Fibroblast of peridontal ligament (primary cell): Measurements from ENCODE around the gene TPPP.
A peak's percentile ranks its signal among the peaks of the same experiment; 100 is the strongest.

ENCODE experiments used
- DNase-seq: peaks from one replicate; pipeline ENCODE4 v3.0.0-alpha.2; 2010; ENCODE audit errors: extremely low read depth

Gene TPPP

DNA sequence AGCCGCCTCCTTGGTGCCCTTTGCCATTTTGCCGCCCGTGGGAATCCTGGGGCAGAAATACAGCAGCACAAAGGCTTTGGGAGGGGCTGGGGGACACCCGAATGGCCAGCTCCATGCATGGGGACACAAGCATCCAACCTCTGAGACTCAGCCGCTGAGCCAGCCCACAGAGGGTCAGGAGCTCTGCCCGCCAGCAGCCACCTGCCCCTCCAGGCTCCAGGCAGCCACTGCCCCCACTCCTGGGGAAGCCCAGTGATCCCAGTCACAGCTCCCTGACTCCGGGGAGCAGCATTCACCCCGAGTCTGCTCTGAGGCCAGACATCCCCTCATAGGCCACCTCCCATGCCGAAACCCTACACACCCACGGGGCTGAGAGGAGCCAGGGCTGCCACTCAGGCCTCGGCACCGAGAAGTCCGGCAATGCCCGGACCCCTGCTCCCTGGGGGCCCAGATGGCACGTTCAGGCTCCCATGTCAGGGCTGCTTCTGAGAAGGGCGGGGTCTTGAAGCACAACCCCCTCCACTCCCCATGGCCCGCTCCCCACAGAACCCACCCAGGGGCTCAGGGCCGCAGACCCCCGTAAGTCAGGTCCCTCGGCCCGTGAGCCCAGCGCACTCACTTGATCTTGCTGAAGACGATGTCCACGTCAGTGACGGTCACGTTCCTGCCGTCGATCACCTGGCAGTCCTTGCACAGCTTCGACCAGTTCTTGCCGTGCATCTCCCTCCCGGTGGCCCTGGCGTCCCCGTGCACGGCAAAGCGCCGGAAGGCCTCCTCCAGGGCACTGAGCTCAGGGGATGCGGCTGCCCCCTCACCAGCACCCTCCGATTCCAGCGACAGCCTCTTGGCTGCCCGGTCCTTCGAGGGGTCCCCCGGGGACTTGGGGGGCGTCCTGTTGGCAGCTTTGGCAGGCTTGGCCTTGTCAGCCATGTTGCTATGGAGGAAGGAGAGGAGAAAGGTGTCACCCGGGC lies 15.7 kb downstream of the TPPP start:
- DNase-seq, result no peak

DNA sequence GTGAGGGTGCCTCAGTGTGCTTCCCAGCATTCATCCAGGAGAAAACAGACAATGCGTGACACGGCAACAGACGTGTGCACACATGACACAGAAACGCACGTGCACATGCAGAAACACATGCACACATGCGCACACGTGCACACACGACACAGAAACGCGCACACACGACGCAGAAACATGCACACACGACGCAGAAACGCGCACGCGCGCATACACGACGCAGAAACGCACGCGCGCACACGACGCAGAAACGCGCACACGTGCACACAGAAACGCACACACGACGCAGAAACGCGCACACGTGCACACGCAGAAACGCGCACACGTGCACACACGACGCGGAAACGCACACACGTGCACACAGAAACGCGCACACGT lies 16.5 kb downstream of the TPPP start:
- DNase-seq, result no peak

DNA sequence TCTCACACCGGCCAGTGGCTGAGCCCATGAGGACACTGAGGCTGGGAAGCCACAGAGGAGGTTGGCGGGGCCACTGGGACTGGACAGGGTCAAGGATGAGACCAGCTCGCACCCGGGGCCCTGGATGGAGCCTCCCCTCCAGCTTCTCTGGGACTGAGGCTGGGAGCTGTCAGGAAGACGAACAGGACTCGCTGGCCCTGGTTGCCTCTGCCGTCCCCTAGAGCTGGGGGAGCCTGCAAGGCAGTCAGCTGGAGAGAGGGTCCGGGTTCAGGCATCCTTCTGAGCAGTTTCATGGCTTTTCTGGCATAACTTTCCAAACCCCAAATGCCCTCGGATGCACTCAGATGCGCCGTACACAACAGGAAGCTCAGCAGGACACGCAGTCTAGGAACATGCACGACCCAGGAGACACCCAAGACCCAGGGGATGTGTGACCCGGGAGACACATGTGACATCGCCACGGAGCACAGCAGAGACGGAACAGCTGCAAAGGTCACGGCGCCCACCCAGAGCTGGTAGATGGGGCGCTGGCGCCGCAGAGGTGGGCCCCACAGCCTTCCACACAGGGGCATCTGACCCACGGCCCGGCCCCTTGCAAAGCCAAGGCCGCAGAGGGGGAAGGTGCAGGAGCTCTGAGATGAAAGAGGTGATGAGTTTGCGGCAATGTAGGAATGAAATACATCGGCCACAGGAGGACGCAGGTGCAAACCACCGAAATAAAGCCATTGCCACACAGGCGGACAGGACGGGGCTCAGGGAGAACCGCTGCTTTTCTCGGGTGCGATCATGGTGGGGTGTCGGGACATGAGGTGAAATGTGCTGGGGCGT lies 17.1 kb downstream of the TPPP start:
- no peak for DNase-seq

DNA sequence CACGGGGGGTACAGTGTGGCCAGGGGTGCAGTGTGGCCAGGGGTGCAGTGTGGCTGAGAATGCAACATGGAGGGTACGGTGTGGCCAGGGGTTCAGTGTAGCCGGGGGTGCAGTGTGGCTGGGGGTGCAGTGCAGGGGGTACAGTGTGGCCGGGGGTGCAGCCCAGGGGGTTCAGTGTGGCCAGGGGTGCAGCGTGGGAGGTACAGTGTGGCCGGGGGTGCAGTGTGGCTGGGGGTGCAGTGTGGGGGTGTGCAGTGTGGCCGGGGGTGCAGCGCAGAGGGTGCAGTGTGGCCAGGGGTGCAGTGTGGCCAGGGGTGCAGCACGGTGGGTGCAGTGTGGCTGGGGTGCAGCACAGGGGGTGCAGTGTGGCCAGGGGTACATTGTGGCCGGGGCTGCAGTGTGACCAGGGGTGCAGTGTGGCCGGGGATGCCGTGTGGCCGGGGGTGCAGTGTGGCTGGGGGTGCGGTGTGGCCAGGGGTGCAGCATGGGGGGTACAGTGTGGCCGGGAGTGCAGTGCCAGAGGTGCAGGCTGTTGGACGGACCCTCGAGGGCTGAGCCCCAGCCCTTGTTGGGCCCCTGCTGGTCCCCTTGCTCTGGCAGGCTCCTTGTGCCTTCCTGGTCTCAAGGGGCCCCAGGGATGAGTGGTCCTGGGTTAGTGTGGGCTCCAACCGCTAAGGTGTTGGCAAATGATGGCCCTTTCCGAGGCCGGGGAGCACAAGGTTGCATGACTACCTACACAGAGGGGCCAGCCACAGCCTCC lies 17.9 kb downstream of the TPPP start:
- no peak for DNase-seq

DNA sequence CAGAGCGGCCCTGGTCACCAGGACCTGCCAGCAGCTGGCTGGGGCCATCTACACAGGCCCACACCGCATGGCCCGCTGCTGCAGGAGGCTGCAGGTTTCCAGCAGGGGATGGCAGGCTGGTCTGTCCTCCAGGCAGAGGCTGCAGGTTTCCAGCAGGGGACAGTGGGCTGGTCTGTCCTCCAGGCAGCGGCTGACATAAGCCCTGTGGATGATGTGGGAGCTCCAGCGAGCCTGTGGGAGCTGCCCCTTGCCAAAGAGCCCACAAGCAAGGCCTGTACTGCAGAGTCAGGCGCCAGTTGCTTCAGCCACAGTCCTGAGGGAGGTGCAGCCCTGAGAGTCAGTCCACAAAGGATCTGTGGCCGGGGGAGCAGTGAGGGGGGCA lies 18.5 kb downstream of the TPPP start:
- no peak for DNase-seq

DNA sequence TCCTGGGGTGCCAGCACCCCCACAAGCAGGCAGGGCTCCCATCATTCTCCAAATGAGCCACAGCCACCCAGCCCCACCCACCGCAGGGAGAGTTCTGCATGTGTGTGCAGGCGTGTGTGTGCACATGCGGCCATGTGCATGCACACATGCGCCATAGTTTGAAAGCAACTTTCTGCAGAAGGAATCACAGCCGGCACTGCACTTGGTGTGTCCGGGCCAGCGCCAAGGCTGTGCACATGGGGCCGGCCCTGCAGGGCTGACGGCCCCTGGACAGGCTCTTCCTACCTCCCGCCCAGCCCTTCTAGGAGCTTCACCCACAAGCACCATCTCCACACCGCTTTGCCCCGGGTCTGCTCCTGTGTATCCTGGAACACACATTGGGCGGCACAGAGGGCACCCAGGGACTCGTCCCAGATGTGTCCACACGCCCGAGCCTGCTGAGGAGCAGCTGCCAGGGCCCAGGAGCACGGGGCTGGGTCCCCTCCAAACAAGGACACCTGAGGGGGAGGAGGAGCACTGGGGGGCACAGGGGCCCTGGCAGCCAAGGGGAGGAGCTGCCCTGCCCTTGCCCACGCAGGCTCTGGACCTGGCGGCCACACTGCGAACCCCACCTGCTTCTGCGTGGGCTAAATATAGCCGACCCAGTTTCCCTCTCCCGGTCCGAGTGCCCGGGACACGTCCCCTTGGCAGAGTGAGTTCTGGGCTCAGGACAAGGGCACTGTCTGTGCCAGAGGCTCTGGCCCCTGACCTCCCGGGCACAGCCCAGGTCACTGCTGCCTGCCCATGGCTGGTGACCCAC lies 19.1 kb downstream of the TPPP start:
- no peak for DNase-seq

DNA sequence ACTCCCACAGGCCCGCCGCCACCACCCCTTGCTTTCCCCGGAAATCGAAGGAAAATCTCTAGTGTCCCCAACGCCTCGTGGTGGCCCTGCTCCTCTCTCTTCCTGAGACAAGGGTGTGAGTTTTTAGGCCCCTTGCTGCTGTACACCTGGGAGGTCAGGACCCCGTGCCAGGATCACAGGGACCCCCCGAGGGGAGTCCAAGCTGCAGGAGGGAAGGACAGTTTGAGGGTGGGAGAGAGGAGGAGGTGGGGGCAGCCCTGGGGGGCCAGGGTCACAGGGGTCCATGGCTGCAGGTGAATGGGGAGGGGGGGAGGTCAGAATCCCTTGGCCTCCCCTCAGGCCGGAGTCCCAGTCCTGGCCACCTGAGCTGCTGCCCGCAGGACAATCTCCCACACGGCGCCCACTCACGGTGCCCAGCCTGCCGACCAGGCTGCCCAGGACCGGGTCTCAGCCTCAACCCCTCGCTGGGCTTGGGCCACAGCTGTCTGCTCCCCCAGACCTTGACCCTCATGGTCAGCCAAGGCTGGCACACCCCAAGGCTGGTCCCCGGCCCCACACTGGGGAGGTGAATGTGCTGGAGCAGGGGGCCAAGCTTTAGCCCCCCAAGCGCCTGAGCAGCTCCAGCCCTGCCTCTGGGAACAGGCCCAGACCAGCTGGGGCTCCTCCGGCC lies 19.9 kb downstream of the TPPP start:
- DNase-seq, result no peak

DNA sequence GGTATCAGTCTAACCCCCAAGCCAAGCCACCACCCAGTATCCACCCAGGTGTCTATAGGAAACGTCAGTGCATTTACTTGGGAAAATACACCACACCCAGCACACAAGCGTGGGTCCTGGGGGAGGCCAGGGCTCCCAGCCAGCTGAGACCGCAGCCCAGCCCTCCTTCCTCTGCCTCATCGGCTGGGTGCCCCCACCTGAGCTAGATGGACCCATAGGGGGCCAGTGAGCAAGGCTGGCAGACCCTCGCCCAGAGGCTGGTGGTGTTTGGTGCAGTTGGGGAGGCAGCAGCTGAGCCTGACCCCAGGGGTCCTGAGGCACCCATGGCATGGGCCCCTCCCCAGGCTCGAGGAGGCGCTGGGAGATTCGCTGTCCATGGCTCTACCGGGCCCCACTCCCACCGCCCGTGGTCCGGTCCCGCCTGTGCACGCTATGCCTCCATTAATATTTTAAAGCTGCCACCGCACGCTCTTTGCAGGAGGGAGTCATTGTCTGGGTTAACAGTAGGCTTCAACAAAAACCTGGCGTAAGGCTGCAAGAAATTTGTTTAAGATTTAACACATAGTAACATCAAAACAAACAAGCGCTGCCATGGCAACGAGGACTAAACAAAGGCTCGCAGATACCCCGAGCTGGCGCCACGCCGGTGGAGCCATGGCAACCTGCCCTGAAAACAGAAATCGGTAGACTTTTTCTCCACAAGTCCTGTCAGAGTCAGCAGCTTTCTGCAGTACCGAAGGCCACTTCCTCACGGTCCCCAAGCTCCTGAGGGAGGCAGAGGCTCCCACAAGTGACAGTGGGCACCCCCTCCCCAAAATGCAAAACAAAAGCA lies 20.6 kb downstream of the TPPP start:
- peak; percentile 76 for DNase-seq

DNA sequence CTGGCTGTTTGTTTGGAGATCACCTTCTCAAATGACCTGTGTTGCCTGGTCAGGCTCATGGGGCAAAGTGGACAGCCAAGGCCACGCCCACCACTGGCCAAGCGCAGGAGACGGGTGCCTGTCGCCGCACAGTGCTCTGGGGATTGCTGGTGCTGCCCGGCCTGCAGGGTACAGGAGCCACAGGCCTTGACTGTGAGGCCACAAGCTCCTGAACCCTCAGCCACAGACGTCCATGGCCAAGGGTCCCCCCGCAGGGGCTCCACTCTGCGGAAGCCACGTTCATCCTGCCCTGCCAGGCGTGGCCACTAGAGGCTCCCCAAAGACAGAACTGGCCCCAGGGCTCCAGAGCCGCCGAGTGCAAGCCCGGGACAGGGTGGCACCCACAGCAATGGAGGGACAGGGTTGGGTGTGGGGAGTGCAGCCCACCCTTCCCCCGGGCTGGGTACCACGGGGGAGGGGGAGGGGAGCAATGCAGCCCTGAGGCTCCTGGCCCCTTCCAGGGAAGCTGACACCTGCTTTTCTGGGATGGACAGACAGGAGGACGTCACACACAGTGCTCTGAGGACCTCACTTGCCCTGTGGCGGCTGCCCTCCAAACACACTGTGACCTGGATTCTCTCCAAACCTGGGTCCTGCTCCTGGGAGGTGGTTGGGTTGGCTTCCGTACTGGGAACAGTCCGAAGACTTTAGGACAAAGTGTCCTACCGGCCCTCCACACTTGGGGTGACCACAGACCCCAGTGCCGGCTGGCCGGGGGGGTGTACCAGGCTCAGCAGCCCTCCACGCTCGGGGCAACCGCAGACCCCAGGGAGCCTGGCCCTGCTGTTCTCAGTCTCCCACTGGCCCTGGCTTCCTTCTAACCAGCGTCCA lies 21.5 kb downstream of the TPPP start:
- DNase-seq, result peak; percentile 35

DNA sequence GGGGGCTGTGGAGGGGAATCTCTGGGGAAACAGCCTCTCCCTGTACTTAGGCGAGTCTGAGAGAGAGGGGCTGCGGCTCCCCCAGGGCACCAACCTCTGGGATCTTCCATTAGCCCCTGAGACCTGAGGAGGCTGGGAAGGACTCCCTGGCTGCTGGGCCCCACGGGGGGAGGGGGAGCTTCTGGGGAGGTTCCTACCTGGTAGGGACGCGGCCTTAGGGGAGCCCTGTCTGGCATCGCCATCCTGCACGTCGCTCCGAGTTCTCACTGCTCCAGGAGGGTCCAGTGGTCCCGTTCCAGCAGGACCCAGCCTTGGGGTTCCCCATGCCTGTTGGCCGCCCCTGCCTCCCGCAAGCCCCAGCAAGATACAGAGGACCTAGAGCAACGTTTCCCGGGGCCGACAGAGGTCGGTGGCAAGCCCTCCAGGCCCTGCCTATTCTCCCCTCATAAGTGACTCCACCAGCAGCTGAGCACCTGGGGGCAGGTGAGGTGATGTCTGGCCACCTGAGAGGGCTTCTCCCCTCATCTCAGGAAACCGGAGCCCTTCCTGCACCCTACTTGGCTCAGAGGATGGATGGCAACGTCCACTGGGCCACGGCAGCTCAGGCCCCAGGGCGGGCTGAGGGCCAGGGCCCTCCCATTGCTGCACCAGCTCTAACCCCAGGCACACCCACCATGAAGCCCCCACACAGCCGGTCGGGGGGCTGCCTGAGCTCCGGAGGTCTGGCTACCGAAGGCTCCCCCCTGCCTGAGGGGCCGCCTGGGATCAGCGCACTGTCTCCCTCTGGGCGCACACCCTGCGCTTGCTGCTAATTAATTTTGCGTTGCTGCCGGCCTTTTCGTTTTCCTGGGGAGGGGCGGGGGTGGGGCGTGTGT lies 22.5 kb downstream of the TPPP start:
- DNase-seq, result no peak

DNA sequence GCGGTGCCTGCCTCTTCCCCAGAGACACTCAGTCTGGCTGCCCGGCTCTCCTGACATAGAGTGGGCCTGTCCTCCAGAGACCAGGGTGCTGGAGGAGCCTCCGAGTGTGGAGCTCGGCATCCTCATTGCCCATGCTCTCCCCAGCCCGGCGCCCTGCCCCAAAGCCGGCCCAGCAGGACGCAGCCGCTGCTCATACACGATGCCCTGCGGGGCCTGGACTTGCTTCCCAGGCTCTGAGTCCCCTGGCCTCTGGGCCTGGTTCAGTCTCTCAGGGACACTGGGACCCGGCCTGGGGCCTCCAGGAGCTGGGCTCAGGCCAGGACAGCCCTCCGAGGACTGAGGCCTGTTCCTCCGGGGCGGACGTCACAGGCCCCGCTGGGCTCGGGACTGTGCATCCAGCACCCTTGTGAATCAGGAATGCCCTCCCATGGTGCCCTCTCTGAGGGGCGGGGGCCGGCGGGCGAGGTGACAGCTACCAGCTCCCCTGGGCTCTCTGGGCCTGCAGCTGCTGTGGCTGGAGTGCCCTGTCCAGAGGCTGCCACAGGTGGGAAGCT lies 23.2 kb downstream of the TPPP start:
- no peak for DNase-seq

DNA sequence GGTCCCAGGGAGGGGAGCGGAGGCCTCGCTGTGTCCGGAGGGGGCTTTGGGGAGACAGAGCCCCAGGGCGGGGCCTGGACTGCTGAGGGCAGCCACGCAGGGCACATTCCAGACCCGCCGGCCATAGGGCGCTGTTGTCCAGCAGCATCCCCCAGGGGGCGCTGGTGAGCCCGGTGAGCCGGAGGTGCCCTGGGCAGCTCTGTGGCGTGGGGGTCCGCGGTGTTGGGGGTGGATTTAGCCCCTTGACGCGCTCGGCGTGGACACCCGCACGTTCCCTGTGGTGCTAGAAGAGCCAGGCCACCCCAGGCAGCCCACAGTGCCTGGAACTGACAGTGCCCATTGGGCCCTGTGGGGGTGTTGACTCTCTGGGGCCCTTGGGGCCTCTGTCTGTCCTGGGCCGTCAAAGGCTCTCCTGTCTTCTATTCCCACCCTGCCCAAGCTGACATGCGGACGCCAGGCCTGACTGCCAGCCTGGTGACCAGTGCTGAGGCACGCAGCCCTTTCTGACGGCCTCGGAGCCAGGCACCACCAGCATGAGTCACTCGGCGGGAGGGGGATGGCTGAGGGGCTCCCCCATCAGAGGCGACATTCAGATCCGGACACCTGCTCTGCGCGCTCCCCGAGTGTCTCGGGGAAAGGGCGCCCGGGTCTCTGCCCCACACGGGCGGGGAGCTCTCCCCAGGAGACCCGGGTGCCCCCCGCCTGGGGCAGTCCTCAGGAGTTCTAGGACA lies 23.9 kb downstream of the TPPP start:
- no peak for DNase-seq

DNA sequence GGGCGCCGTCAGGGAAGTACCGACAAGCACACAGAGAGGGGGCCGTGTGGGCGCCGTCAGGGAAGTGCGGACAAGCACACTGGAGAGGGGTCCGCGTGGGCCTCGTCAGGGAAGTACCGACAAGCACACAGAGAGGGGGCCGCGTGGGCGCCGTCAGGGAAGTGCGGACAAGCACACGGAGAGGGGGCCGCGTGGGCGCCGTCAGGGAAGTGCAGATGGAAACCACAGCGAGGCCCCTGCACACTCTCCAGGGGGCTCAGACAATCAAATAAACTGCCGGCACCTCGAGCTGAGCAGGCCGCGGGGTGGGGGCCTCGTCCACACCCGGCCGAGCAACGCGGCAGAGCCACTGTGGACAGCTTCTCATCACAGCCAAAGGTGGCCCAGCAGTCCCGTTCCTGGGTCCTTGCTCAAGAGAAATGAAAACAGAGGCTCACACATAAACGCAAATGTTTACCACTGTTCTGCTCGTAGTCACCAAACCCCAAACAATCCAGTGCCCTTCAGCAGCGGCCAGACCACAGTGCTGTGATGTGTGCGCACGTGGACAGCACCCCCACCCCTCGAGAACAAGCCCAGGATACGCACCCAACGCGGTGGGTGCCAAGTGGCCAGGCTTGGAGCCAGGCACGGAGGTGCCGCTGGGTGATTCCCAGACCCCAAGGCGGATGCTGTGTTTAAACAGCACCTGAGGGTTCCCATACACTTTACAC lies 24.7 kb downstream of the TPPP start:
- no peak for DNase-seq

DNA sequence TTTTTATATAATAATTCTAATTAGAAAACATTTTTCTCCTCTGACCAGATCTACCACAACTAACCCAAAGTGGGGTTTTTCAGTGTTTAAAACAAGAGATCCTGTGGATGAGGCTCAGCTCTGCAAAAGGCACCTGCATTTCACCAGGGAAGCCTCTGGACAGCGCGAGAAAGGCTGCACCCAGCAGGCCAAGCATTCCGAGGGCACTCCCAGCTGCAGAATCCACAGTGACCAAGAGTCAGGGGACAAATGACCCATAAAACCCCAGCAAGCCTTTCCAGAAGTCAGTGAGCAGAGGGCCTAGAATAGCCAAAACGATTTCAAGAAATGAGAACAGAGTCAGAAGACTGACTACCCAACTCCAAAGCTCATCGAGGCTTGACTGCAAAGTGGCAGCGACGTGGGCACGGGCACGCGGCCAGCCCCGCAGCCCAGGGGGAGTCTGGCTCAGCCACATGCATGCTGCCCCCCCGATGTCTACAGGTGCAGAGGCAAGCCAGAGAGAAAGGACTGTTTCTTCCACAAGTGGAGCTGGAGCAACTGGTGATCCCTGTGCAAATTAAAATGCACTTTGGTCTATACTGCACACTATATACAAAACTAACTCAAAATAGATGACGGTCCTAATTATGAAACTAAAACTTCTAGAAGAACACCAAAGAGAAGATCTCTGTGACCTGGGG lies 26.2 kb downstream of the TPPP start:
- no peak for DNase-seq

DNA sequence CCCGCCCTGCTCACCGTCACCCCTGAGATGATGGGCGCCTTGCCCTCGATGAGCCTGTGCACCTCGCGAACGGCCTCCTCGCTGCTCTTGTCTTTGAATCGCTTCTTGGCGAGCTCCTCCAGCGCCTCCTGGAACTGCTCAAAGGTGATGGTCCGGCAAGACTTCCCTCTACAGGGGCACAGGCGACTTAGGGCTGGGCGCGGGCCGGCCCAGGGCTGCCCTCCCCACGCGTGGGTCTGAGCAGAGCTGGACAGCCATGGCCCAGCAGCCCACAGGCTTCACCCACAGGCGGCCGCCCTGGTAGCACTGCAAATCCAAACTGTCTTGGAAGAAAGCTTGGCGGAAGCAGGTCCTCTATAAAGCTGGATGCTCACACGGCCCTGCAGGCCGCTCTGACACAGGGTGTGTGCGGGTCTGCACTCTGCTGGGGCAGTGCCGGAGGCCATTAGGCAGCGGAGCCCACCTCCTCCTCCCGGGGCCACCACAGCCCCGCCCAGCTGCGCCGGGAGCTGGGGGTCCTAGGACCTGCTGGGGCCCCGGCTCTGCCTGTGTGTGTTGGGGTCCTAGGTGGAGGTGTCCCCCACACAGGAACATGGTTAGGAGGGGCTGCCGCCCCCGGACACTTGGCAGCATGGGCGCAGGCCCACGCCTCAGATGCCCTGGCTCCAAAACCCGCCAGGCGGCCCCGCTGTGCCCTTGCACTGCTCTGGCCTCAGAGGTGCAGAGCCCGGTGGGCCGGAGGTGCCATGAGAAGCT lies 27.0 kb downstream of the TPPP start:
- DNase-seq, result no peak
